HepG2 (cell line): Measurements from ENCODE around the gene YEATS4. TPM values are rescaled to one million over a fixed set of nuclear protein-coding genes. Genes with fewer than 3 reads are reported as not detected.

Experiments
- CHD2 ChIP-seq: IDR thresholded peaks from 2 replicates; pipeline ENCODE4 v1.6.1; 2011; ENCODE audit warnings: low read depth, low read length, improper control_type of control experiment
- HNRNPL ChIP-seq: fragments of 200-400 bp; formaldehyde crosslinking; IDR thresholded peaks from 2 replicates; pipeline ENCODE4 v1.6.1; 2017; ENCODE audit warnings: mild to moderate bottlenecking, low read depth, low read length
- ONECUT2 ChIP-seq: sonication (generic); formaldehyde crosslinking; IDR thresholded peaks from 2 replicates; pipeline ENCODE4 v1.4.0; 2020; ENCODE audit warnings: missing genetic modification reagents
- PHF8 ChIP-seq: sonication (generic); formaldehyde crosslinking; IDR thresholded peaks from 2 replicates; pipeline ENCODE4 v1.5.0; 2020; ENCODE audit warnings: missing genetic modification reagents
- POLR2AphosphoS5 ChIP-seq: IDR thresholded peaks from 2 replicates; pipeline ENCODE4 v1.6.1; 2012; ENCODE audit warnings: low read depth, low read length
- RAD21 ChIP-seq: fragments of 450-650 bp; formaldehyde crosslinking; IDR thresholded peaks from 2 replicates; pipeline ENCODE4 v1.5.0; 2020; ENCODE audit warnings: mild to moderate bottlenecking
- SETDB1 ChIP-seq: sonication (generic); formaldehyde crosslinking; IDR thresholded peaks from 2 replicates; pipeline ENCODE4 v1.5.1; 2020; ENCODE audit warnings: missing genetic modification reagents, mild to moderate bottlenecking, borderline replicate concordance
- TAF1 ChIP-seq: sonication (generic); formaldehyde crosslinking; IDR thresholded peaks from 2 replicates; pipeline ENCODE4 v1.4.0; 2020; ENCODE audit warnings: missing genetic modification reagents
- ZBTB40 ChIP-seq, 2 experiments: fragments of 450-650 bp in 1 of 2; sonication (generic) in 1 of 2; formaldehyde crosslinking in 1 of 2; IDR thresholded peaks; 2 replicates each; pipeline versions ENCODE4 v1.6.1 to v1.8.0; 2016 to 2022; ENCODE audit warnings: antibody characterized with exemption in 1 of 2, mild to moderate bottlenecking in 1 of 2, missing genetic modification reagents in 1 of 2
- ZBTB46 ChIP-seq: sonication (generic); formaldehyde crosslinking; IDR thresholded peaks from 2 replicates; pipeline ENCODE4 v1.4.0; 2020; ENCODE audit warnings: mild to moderate bottlenecking, missing genetic modification reagents, borderline replicate concordance
- ZNF280D ChIP-seq: sonication (generic); formaldehyde crosslinking; IDR thresholded peaks from 2 replicates; pipeline ENCODE4 v1.5.1; 2020; ENCODE audit warnings: mild to moderate bottlenecking, missing genetic modification reagents
- ZNF644 ChIP-seq: IDR thresholded peaks from 2 replicates; pipeline ENCODE4 v1.6.1; 2016; ENCODE audit warnings: low read depth
- ZNF674 ChIP-seq: sonication (generic); formaldehyde crosslinking; IDR thresholded peaks from 2 replicates; pipeline ENCODE4 v1.5.0; 2020; ENCODE audit warnings: low read depth, mild to moderate bottlenecking, missing genetic modification reagents
- polyA plus RNA-seq, 8 experiments: library from polyadenylated mRNA; depleted of rRNA in 3 of 8; stranded (reverse) in 7 of 8; unstranded in 1 of 8; fragments of >200 nt; fragmentation: Illumina TruSeq in 4 of 8; extraction: Trizol in 4 of 8; gene quantifications; 2 replicates each; pipeline versions ENCODE4 v1.2.1 to v1.2.3, GENCODE V29; 2011 to 2016; ENCODE audit warnings: low read depth in 4 of 8, missing spikeins in 1 of 8, mixed read lengths in 1 of 8; ENCODE audit not compliant: insufficient read depth in 1 of 8
- total RNA-seq, 5 experiments: library from RNA; depleted of rRNA; stranded (reverse); fragments of >200 nt; fragmentation: Illumina TruSeq; extraction: Trizol; gene quantifications; 2 replicates each; pipeline ENCODE4 v1.2.3, GENCODE V29; 2016; ENCODE audit warnings: low read depth in 1 of 5

Gene YEATS4
- total and polyA plus RNA-seq, 2 of the 13 experiments (the other 11 are each of a cell fraction or from before 2014, with no cell fraction given), result 16.8 to 45.0 TPM

- TF ChIP-seq ZBTB40 (IDR thresholded peaks at IDR 0.05), result no peak
- TF ChIP-seq ZBTB40 (CRISPR knock-in tag; IDR thresholded peaks at IDR 0.05), result no peak
- peak; percentile 40 for TF ChIP-seq TAF1 (CRISPR knock-in tag)
- no peak for TF ChIP-seq ZBTB46 (CRISPR knock-in tag)
- no peak for TF ChIP-seq RAD21 (CRISPR knock-in tag)
- TF ChIP-seq POLR2AphosphoS5, result peak; percentile 66
- TF ChIP-seq ZNF644 (CRISPR knock-in tag), result no peak
- no peak for TF ChIP-seq ZNF280D (CRISPR knock-in tag)
- no peak for TF ChIP-seq SETDB1
- TF ChIP-seq ONECUT2, result peak; percentile 51; the same call in 1 of the 2 replicates
- 0 out of 2 replicates have a peak, but pooled peaks have one; percentile 37 for TF ChIP-seq HNRNPL
- no peak for TF ChIP-seq CHD2
- no peak for TF ChIP-seq PHF8 (CRISPR knock-in tag)
- TF ChIP-seq ZNF674, result no peak
Observed at GRCh38 chr12:69350002-69350626, 9.4 kb upstream of the YEATS4 start (continued).
